ENCODE data around the gene TIMP3.
A peak's percentile ranks its signal among the peaks of the same experiment; 100 is the strongest.

DNA sequence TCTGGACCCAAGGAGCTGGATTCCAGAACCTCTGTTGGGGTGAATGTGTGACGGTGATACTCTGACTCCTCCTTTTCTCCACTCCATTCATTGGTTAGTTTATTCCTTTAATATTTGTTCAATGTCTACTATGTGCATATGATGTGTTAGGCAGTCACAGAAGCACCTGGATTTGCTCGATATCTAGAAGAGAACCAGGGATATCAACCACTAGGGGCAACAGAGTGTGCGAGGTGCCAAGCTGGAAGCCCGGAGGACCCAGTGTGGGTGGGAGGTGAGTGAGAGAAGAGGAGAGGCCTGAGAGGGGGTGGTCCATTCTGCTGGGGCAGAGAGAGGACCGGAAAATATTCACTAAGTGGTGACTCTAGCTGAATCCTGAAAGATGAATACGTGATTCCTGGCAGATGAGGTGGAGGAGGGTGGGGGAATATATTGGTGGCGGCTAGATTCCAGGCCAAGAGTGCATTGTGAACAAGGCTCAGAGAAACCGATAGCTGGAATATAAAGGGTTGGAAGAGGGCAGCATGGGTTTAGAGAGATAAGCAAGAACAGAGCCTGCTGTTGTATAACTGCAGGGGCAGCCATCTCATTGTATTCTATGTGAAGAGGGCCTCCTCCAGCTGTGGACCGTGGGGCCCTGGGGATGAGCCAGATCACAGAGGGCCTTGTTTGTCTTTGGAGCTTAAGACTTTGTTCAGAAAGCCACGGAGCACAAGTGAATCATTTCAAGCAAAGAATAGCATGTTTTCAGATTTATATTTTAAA is 6.9 kb upstream of the TIMP3 start:
- TF ChIP-seq, protein P1, sequence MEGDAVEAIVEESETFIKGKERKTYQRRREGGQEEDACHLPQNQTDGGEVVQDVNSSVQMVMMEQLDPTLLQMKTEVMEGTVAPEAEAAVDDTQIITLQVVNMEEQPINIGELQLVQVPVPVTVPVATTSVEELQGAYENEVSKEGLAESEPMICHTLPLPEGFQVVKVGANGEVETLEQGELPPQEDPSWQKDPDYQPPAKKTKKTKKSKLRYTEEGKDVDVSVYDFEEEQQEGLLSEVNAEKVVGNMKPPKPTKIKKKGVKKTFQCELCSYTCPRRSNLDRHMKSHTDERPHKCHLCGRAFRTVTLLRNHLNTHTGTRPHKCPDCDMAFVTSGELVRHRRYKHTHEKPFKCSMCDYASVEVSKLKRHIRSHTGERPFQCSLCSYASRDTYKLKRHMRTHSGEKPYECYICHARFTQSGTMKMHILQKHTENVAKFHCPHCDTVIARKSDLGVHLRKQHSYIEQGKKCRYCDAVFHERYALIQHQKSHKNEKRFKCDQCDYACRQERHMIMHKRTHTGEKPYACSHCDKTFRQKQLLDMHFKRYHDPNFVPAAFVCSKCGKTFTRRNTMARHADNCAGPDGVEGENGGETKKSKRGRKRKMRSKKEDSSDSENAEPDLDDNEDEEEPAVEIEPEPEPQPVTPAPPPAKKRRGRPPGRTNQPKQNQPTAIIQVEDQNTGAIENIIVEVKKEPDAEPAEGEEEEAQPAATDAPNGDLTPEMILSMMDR (IDR thresholded peaks at IDR 0.05): peak; percentile 23
- no peak for TF ChIP-seq GABPA (IDR thresholded peaks at IDR 0.05; ENCODE audit: low read depth)
- TF ChIP-seq NRF1 (IDR thresholded peaks at IDR 0.05; ENCODE audit: low read depth, low read length): no peak
- TF ChIP-seq SIN3A (IDR thresholded peaks at IDR 0.05; ENCODE audit: borderline replicate concordance, low read depth, low read length): no peak
- TF ChIP-seq, protein P2, sequence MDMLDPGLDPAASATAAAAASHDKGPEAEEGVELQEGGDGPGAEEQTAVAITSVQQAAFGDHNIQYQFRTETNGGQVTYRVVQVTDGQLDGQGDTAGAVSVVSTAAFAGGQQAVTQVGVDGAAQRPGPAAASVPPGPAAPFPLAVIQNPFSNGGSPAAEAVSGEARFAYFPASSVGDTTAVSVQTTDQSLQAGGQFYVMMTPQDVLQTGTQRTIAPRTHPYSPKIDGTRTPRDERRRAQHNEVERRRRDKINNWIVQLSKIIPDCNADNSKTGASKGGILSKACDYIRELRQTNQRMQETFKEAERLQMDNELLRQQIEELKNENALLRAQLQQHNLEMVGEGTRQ (IDR thresholded peaks at IDR 0.05; ENCODE audit: borderline replicate concordance, low read depth, low read length): no peak
- TF ChIP-seq POLR2AphosphoS5 (IDR thresholded peaks at IDR 0.05; ENCODE audit: low read depth, low read length): no peak
- TF ChIP-seq FOXJ3 (CRISPR knock-in tag; IDR thresholded peaks at IDR 0.05): no peak
- TF ChIP-seq, protein P3, sequence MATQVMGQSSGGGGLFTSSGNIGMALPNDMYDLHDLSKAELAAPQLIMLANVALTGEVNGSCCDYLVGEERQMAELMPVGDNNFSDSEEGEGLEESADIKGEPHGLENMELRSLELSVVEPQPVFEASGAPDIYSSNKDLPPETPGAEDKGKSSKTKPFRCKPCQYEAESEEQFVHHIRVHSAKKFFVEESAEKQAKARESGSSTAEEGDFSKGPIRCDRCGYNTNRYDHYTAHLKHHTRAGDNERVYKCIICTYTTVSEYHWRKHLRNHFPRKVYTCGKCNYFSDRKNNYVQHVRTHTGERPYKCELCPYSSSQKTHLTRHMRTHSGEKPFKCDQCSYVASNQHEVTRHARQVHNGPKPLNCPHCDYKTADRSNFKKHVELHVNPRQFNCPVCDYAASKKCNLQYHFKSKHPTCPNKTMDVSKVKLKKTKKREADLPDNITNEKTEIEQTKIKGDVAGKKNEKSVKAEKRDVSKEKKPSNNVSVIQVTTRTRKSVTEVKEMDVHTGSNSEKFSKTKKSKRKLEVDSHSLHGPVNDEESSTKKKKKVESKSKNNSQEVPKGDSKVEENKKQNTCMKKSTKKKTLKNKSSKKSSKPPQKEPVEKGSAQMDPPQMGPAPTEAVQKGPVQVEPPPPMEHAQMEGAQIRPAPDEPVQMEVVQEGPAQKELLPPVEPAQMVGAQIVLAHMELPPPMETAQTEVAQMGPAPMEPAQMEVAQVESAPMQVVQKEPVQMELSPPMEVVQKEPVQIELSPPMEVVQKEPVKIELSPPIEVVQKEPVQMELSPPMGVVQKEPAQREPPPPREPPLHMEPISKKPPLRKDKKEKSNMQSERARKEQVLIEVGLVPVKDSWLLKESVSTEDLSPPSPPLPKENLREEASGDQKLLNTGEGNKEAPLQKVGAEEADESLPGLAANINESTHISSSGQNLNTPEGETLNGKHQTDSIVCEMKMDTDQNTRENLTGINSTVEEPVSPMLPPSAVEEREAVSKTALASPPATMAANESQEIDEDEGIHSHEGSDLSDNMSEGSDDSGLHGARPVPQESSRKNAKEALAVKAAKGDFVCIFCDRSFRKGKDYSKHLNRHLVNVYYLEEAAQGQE (IDR thresholded peaks at IDR 0.05; ENCODE audit: low read depth, low read length): no peak
- TF ChIP-seq, protein P4, sequence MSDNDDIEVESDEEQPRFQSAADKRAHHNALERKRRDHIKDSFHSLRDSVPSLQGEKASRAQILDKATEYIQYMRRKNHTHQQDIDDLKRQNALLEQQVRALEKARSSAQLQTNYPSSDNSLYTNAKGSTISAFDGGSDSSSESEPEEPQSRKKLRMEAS (IDR thresholded peaks at IDR 0.05; ENCODE audit: low read depth): no peak
- TF ChIP-seq YY1 (IDR thresholded peaks at IDR 0.05; ENCODE audit: low read depth): no peak
- TF ChIP-seq TAF1 (IDR thresholded peaks at IDR 0.05; ENCODE audit: borderline replicate concordance, low read depth, low read length): no peak

Measured in SK-N-SH (cell line).